Glutamatergic neuron (in vitro differentiated cells): Measurements from ENCODE around the gene GPR179. TPM values are rescaled to one million over a fixed set of nuclear protein-coding genes. Genes with fewer than 3 reads are reported as not detected.

Experiments
- DNase-seq: peaks from one replicate; pipeline ENCODE4 v3.0.0; 2022
- H3K27ac Mint-ChIP-seq: one replicate; pipeline ENCODE4 v1.8.0; 2020; ENCODE audit warnings: mild to moderate bottlenecking, mixed read lengths, inconsistent platforms; ENCODE audit not compliant: unreplicated experiment
- H3K27me3 Mint-ChIP-seq: one replicate; pipeline ENCODE4 v1.8.0; 2020; ENCODE audit warnings: mild to moderate bottlenecking, moderate library complexity, mixed read lengths, inconsistent platforms; ENCODE audit not compliant: unreplicated experiment
- H3K36me3 Mint-ChIP-seq: one replicate; pipeline ENCODE4 v1.8.0; 2020; ENCODE audit warnings: mild to moderate bottlenecking, mixed read lengths, inconsistent platforms; ENCODE audit not compliant: unreplicated experiment
- H3K4me1 Mint-ChIP-seq: one replicate; pipeline ENCODE4 v1.8.0; 2020; ENCODE audit warnings: mild to moderate bottlenecking, low read depth, mixed read lengths, inconsistent platforms; ENCODE audit not compliant: unreplicated experiment
- H3K4me3 Mint-ChIP-seq: one replicate; pipeline ENCODE4 v1.8.0; 2020; ENCODE audit warnings: mild to moderate bottlenecking, mixed read lengths, inconsistent platforms; ENCODE audit not compliant: unreplicated experiment
- H3K9me3 Mint-ChIP-seq: one replicate; pipeline ENCODE4 v1.8.0; 2020; ENCODE audit warnings: mild to moderate bottlenecking, moderate library complexity, mixed read lengths, inconsistent platforms; ENCODE audit not compliant: unreplicated experiment
- long read RNA-seq: library from polyadenylated mRNA; unstranded; transcript quantifications from one replicate; pipeline ENCODE4 v2.0.0, GENCODE V29; 2020; ENCODE audit not compliant: unreplicated experiment
- total RNA-seq: library from RNA; stranded (reverse); fragmentation: NEBNext Ultra II Directional; extraction: Animal tissue kit (Norgen Biotek cat#: 25700); gene quantifications from one replicate; pipeline ENCODE4 v1.2.1, GENCODE V29; 2021; ENCODE audit not compliant: unreplicated experiment
- TF ChIP-seq, protein P1 (sequence below): fragments of 200-600 bp; sonication (generic); IDR thresholded peaks from one replicate; pipeline ENCODE4 v1.5.0; 2021; ENCODE audit not compliant: partially characterized antibody, unreplicated experiment

Gene GPR179, protein sequence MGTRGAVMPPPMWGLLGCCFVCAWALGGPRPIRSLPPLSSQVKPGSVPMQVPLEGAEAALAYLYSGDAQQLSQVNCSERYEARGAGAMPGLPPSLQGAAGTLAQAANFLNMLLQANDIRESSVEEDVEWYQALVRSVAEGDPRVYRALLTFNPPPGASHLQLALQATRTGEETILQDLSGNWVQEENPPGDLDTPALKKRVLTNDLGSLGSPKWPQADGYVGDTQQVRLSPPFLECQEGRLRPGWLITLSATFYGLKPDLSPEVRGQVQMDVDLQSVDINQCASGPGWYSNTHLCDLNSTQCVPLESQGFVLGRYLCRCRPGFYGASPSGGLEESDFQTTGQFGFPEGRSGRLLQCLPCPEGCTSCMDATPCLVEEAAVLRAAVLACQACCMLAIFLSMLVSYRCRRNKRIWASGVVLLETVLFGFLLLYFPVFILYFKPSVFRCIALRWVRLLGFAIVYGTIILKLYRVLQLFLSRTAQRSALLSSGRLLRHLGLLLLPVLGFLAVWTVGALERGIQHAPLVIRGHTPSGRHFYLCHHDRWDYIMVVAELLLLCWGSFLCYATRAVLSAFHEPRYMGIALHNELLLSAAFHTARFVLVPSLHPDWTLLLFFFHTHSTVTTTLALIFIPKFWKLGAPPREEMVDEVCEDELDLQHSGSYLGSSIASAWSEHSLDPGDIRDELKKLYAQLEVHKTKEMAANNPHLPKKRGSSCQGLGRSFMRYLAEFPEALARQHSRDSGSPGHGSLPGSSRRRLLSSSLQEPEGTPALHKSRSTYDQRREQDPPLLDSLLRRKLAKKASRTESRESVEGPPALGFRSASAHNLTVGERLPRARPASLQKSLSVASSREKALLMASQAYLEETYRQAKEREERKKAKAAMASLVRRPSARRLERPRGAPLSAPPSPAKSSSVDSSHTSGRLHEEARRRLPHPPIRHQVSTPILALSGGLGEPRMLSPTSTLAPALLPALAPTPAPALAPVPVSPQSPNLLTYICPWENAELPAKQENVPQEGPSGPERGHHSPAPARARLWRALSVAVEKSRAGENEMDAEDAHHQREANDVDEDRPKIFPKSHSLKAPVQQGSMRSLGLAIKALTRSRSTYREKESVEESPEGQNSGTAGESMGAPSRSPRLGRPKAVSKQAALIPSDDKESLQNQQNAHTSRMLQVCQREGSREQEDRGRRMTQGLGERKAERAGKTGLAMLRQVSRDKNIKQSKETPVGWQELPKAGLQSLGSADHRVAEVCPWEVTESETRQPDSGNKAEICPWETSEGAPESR (N-terminal part only)
- total RNA-seq, result 0.07 TPM
- long read RNA-seq, result 0 reads

DNA sequence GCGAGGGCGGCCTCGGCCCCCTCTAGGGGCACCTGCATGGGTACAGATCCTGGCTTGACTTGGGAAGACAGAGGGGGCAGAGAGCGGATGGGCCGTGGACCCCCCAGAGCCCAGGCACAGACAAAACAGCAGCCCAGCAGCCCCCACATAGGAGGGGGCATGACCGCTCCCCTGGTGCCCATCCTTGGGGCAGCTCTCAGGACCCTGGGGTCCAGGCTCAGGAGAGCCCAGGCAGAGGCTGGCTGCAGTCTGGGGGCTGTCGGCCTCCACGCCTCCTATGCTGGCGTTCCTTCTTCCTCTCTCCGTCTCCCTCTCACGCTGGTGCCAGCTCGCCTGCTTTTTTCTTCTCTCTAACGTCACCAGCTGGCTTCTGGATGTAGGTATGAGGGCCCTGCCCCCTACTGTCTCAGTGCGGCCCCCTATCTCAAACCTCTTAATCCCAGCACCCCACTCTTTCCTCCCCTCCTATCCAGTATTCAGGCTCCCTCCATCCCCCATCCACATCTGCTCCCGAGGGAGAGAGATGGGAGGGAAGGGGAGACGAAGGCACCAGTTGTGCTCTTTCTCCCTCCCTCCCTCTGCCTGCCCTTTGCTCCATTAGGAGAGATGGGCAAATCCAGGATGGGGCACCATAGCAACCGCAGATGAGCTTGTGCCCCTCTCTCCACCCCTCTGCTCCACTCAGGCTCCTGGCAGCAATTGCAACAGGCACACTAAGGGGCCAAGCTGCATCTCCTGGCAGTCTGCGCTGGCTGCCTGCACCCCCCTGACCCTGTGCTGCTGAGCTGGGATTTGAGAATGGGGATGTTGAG is at the start of gene GPR179:
Gene GPR179, minus strand, starts transcription at position 349 of the 812 bp plus-strand sequence. Its CDS starts 167 bp downstream, at position 182.
- no peaks in the 10 kb centered on the region for H3K36me3 Mint-ChIP-seq
- no peaks in the 10 kb centered on the region for H3K9me3 Mint-ChIP-seq
- no peak within 1 kb of the TSS for H3K4me3 Mint-ChIP-seq
- H3K27ac Mint-ChIP-seq, result no peak within 1 kb of the TSS
- TF ChIP-seq, protein P1, sequence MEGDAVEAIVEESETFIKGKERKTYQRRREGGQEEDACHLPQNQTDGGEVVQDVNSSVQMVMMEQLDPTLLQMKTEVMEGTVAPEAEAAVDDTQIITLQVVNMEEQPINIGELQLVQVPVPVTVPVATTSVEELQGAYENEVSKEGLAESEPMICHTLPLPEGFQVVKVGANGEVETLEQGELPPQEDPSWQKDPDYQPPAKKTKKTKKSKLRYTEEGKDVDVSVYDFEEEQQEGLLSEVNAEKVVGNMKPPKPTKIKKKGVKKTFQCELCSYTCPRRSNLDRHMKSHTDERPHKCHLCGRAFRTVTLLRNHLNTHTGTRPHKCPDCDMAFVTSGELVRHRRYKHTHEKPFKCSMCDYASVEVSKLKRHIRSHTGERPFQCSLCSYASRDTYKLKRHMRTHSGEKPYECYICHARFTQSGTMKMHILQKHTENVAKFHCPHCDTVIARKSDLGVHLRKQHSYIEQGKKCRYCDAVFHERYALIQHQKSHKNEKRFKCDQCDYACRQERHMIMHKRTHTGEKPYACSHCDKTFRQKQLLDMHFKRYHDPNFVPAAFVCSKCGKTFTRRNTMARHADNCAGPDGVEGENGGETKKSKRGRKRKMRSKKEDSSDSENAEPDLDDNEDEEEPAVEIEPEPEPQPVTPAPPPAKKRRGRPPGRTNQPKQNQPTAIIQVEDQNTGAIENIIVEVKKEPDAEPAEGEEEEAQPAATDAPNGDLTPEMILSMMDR, result no peak
- H3K4me1 Mint-ChIP-seq, result peaks cover 3% of the 10 kb centered on the region
- DNase-seq, result no peak
- H3K27me3 Mint-ChIP-seq, result peaks cover 4% of the 10 kb centered on the region

DNA sequence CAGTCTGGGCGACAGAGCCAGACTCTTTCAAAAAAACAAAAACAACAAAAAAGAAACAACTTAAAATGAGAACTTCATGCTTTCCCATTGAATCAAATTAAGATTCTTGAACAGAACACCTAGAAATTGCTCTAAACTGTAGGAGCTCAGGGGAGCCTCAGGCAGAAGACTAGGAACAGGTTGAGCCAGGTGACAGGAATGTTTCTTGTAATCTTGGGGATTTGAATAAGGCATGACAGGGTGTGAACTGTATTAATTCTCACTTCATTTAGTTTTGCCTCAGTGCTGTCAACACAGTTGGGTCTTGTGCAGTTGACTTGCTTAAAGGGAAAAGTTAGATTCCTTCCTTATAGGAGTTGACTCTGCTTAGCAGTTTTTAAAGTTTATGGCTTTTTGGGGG is 35.7 kb upstream of the GPR179 start:
- no peak for DNase-seq
- no peaks in the 10 kb centered on the region for H3K36me3 Mint-ChIP-seq
- no peaks in the 10 kb centered on the region for H3K9me3 Mint-ChIP-seq
- H3K4me1 Mint-ChIP-seq, result no peaks in the 10 kb centered on the region
- H3K4me3 Mint-ChIP-seq, result no peak overlapping the region
- TF ChIP-seq, protein P1, result no peak
- H3K27me3 Mint-ChIP-seq, result no peaks in the 10 kb centered on the region
- no peak overlapping the region for H3K27ac Mint-ChIP-seq

DNA sequence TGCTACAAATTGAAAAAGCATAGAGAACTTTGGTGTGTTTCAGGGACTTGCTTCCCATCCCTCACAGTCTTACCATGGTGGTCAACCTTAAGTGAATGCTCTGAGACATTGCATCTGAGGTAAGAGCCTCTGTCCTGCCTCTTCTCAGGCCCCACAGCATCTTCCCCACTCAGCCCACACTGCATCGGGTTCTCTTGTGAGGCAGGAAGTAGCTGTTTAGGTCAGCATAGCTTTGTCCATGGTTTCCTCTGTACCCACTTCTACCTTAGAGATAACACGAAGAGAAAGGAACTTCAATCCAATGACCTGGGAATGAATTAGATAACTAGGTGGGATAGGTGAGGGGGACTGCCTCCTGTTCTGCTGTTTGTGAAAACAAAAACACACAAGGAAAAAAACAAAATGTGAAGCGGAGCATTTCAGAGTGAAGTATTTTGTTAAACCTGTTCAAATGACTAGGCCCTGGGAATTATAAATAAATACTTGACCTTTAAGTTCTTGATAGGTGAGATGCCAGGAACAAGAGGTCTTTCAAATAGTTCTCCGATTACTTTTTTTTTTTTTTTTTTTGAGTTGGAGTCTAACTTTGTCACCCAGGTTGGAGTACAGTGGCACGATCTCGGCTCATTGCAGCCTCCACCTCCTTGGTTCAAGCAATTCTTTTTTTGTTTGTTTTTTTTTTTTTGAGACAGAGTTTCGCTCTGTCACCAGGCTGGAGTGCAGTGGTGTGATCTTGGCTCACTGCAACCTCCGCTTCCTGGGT is 25.5 kb upstream of the GPR179 start:
- no peak overlapping the region for H3K4me3 Mint-ChIP-seq
- H3K9me3 Mint-ChIP-seq, result no peaks in the 10 kb centered on the region
- no peaks in the 10 kb centered on the region for H3K4me1 Mint-ChIP-seq
- H3K36me3 Mint-ChIP-seq, result peaks cover 4% of the 10 kb centered on the region
- no peak overlapping the region for H3K27ac Mint-ChIP-seq
- TF ChIP-seq, protein P1, result no peak
- DNase-seq, result no peak
- H3K27me3 Mint-ChIP-seq, result no peaks in the 10 kb centered on the region

DNA sequence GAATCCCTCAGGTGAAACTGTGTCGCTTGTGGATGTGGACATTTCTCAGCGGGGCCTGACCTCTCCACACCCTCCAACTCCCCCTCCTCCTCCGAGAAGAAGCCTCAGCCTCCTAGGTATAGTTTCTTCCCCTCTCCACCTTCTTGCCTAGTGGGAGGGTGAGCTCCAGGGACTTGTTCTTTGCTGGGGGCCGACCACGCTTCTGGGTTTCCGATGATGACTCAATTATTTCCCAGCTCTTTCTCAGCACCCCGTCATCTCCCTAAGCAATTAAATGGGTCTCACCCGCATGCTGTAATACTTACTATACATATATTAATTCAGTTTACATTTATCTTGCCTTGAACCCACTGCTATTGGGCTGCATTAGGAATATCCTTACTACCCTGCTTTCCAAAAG is 21.0 kb upstream of the GPR179 start:
- no peak overlapping the region for H3K4me3 Mint-ChIP-seq
- no peaks in the 10 kb centered on the region for H3K9me3 Mint-ChIP-seq
- H3K27ac Mint-ChIP-seq, result no peak overlapping the region
- DNase-seq, result no peak
- TF ChIP-seq, protein P1, result no peak
- no peaks in the 10 kb centered on the region for H3K36me3 Mint-ChIP-seq
- peaks cover 4% of the 10 kb centered on the region for H3K4me1 Mint-ChIP-seq
- no peaks in the 10 kb centered on the region for H3K27me3 Mint-ChIP-seq
